ENCODE data around the gene GPC6.

Gene GPC6

GRCh38 chr13:93603043-93603442 is 376.4 kb downstream of the GPC6 start:
- no peaks in the 10 kb centered on the region for H3K27me3 Mint-ChIP-seq
- no peaks in the 10 kb centered on the region for H3K9me3 Mint-ChIP-seq
- no peak overlapping the region for H3K4me3 Mint-ChIP-seq
- no peak overlapping the region for H3K27ac Mint-ChIP-seq
- no peaks in the 10 kb centered on the region for H3K4me1 Mint-ChIP-seq
- H3K36me3 Mint-ChIP-seq = no peaks in the 10 kb centered on the region
- ATAC-seq = no peak

DNA sequence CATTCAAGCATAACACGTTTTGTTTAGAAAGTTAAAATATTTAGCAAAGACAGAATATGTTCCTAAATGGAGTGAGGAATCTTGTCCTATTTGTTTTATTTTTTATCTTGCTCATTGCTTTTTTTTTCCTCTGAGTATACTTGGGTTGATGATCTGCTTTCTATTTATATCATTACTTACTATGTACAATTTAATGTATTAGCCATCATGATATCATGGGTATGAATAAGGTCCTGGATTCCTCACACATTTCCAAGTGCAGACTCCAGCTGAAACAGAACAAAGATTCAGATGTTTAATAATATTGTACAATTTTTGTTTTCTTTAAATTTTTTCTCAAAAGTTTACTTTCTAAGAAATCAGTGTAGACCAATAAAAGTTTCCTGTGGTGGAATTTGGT is 388.2 kb downstream of the GPC6 start:
- no peaks in the 10 kb centered on the region for H3K4me1 Mint-ChIP-seq
- H3K27me3 Mint-ChIP-seq = no peaks in the 10 kb centered on the region
- no peak for ATAC-seq
- H3K4me3 Mint-ChIP-seq = no peak overlapping the region
- H3K36me3 Mint-ChIP-seq = no peaks in the 10 kb centered on the region
- H3K27ac Mint-ChIP-seq = no peak overlapping the region
- no peaks in the 10 kb centered on the region for H3K9me3 Mint-ChIP-seq

DNA sequence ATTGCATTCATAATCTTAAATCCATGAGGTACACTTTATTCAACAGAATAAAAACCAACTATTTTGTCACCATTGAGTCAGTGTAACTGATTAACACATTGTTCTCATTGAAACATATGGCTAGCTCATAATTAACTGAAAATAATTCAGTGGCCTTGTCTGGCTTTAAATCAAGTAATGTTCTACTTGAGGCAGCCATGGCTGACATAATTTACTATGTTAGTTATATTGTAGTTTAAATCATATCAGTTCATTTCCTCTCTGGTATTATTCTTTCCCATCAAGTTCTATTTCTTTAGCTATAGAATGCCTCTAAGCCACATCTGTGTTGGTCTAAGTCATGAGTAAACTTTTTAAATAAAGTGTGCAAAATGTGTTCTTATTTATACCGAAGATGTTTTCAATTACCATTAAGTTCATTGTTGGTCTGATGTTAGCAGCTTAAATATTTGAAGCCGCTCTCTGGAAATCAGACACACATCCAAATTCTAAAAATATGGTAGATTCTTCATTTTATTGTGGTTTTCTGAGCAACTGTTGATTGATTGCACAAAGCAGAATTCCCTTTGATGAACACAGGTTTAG is 393.7 kb downstream of the GPC6 start:
- H3K27ac Mint-ChIP-seq = no peak overlapping the region
- ATAC-seq = no peak
- H3K9me3 Mint-ChIP-seq = peaks cover 3% of the 10 kb centered on the region
- no peaks in the 10 kb centered on the region for H3K36me3 Mint-ChIP-seq
- H3K4me3 Mint-ChIP-seq = no peak overlapping the region
- no peaks in the 10 kb centered on the region for H3K27me3 Mint-ChIP-seq
- no peaks in the 10 kb centered on the region for H3K4me1 Mint-ChIP-seq

DNA sequence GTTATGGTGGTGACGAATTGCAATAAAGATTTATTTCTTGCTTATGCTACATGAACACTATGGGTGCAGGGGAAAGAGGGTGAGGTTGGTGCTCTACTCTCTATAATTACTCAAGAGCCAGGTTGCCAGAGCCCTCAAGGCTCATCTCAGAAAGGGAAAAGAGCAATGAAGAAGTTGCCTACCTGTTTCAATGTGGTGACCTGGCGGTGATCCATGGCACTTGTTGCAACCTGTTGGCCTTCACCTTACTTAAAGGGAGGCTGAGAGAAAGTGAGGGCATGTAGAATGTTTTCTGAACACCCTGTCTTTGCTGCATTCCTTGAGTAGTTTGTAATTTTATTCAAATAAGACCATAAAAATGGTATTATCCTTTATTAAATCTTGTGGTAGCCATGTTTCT is 394.4 kb downstream of the GPC6 start:
- no peaks in the 10 kb centered on the region for H3K27me3 Mint-ChIP-seq
- ATAC-seq = no peak
- H3K4me1 Mint-ChIP-seq = no peaks in the 10 kb centered on the region
- H3K36me3 Mint-ChIP-seq = no peaks in the 10 kb centered on the region
- peaks cover 3% of the 10 kb centered on the region for H3K9me3 Mint-ChIP-seq
- no peak overlapping the region for H3K4me3 Mint-ChIP-seq
- H3K27ac Mint-ChIP-seq = no peak overlapping the region

DNA sequence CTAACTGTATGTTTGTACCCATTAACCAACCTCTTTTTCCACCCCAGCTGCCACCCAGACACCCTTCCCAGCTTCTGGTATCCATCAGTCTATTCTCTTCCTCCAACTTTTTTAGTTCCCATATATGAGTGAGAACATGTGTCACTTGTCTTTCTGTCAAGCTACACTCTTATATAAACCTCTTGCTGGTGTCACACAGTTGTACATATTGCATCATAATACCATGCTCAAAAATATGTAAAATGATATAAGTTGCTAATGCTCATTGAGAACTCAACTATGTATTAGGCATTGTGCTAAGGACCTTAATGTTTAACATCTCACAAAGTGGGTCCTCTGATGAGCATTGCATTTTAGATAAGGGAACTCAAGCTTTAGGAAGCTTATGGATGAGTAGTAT is 395.4 kb downstream of the GPC6 start:
- Mint-ChIP-seq H3K36me3 (no peaks in the 10 kb centered on the region), H3K27me3 (no peaks in the 10 kb centered on the region), H3K9me3 (peaks cover 3% of the 10 kb centered on the region), H3K27ac (no peak overlapping the region), H3K4me3 (no peak overlapping the region), H3K4me1 (no peaks in the 10 kb centered on the region)
- ATAC-seq = no peak

- Mint-ChIP-seq H3K27me3 (no peaks in the 10 kb centered on the region), H3K27ac (no peak overlapping the region), H3K4me1 (no peaks in the 10 kb centered on the region), H3K36me3 (no peaks in the 10 kb centered on the region), H3K4me3 (no peak overlapping the region), H3K9me3 (peaks cover 3% of the 10 kb centered on the region)
- no peak for ATAC-seq
These were observed 397.7 kb downstream of the GPC6 start for GRCh38 chr13:93624311-93624777.

- Mint-ChIP-seq H3K27ac (no peak overlapping the region), H3K4me1 (no peaks in the 10 kb centered on the region), H3K27me3 (no peaks in the 10 kb centered on the region), H3K9me3 (peaks cover 3% of the 10 kb centered on the region), H3K4me3 (no peak overlapping the region), H3K36me3 (no peaks in the 10 kb centered on the region)
- ATAC-seq = no peak
These were observed 398.9 kb downstream of the GPC6 start for GRCh38 chr13:93625536-93625935.

GRCh38 chr13:93628136-93628797 is 401.7 kb downstream of the GPC6 start:
- no peaks in the 10 kb centered on the region for H3K27me3 Mint-ChIP-seq
- H3K9me3 Mint-ChIP-seq = no peaks in the 10 kb centered on the region
- no peak overlapping the region for H3K4me3 Mint-ChIP-seq
- ATAC-seq = no peak
- H3K27ac Mint-ChIP-seq = no peak overlapping the region
- no peaks in the 10 kb centered on the region for H3K36me3 Mint-ChIP-seq
- H3K4me1 Mint-ChIP-seq = no peaks in the 10 kb centered on the region

DNA sequence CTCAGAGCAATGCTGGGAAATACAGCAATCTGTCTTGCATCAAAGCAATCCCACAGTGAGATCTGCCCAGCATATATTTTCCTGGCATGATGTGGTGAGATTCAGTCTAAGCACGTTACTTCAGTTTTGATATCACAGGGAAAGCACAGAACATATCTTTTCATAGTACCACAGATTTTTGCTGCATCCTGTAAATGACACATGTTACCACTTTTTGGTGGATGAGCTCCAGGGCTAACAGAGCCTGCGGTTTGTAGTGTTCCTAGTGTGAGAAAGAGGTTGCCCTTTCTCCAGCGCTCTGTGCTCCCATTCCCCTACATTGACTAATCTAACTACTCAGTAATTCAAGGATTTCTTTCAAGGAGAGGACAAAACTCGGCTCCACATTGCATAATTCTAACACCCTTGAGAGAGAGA is 409.0 kb downstream of the GPC6 start:
- Mint-ChIP-seq H3K4me1 (no peaks in the 10 kb centered on the region), H3K27ac (no peak overlapping the region), H3K9me3 (no peaks in the 10 kb centered on the region), H3K36me3 (no peaks in the 10 kb centered on the region), H3K4me3 (no peak overlapping the region), H3K27me3 (no peaks in the 10 kb centered on the region)
- no peak for ATAC-seq

DNA sequence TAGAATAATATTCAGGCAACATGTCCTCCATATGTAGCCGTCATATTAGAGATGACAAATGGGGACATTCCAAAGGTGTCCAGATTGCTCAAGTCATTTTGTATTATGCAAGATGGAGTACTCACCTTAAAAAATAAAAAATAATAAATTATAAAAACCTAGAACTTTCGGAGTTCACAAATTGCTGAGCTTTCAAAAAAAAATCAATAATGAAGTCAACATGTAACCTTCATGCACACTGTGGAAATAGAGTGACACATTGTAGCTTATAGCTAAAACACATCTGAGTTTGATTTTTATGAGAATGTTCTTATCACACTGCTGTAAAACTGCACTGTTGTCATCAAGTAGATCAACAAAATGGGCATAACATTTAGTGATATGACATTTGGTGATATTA is 411.2 kb downstream of the GPC6 start:
- Mint-ChIP-seq H3K4me3 (no peak overlapping the region), H3K4me1 (no peaks in the 10 kb centered on the region), H3K36me3 (no peaks in the 10 kb centered on the region), H3K27ac (no peak overlapping the region), H3K9me3 (no peaks in the 10 kb centered on the region), H3K27me3 (no peaks in the 10 kb centered on the region)
- ATAC-seq = no peak

- no peak overlapping the region for H3K4me3 Mint-ChIP-seq
- H3K9me3 Mint-ChIP-seq = no peaks in the 10 kb centered on the region
- no peak overlapping the region for H3K27ac Mint-ChIP-seq
- no peaks in the 10 kb centered on the region for H3K36me3 Mint-ChIP-seq
- no peaks in the 10 kb centered on the region for H3K27me3 Mint-ChIP-seq
- H3K4me1 Mint-ChIP-seq = no peaks in the 10 kb centered on the region
- ATAC-seq = no peak
These were observed 413.8 kb downstream of the GPC6 start for GRCh38 chr13:93640452-93640851.

GRCh38 chr13:93646245-93646644 is 419.6 kb downstream of the GPC6 start:
- H3K4me3 Mint-ChIP-seq = no peak overlapping the region
- no peak for ATAC-seq
- H3K27me3 Mint-ChIP-seq = no peaks in the 10 kb centered on the region
- H3K36me3 Mint-ChIP-seq = no peaks in the 10 kb centered on the region
- H3K27ac Mint-ChIP-seq = no peak overlapping the region
- H3K4me1 Mint-ChIP-seq = no peaks in the 10 kb centered on the region
- H3K9me3 Mint-ChIP-seq = no peaks in the 10 kb centered on the region

DNA sequence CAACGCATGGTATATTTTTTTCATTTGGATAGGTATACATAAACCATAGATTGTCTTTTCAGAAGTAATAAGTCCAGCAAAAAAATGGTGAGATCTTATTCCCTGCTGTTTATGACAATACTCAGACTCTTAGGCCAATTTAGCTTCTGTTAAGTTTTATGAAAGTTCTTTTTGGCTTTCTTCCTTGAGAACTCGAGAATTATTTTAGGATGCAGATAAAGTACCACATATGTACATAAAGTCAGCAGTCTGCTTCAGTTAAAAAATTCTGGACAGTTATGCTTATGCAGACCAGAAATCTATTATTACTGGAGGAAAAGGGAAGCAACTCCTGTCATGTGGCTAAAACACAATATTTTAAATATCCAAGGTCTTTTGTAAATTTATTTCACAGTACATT is 422.9 kb downstream of the GPC6 start:
- H3K27ac Mint-ChIP-seq = no peak overlapping the region
- H3K36me3 Mint-ChIP-seq = no peaks in the 10 kb centered on the region
- no peaks in the 10 kb centered on the region for H3K27me3 Mint-ChIP-seq
- no peaks in the 10 kb centered on the region for H3K4me1 Mint-ChIP-seq
- H3K4me3 Mint-ChIP-seq = no peak overlapping the region
- H3K9me3 Mint-ChIP-seq = no peaks in the 10 kb centered on the region
- ATAC-seq = no peak

GRCh38 chr13:93653776-93654175 is 427.2 kb downstream of the GPC6 start:
- no peak for ATAC-seq
- Mint-ChIP-seq H3K4me3 (no peak overlapping the region), H3K27me3 (no peaks in the 10 kb centered on the region), H3K9me3 (no peaks in the 10 kb centered on the region), H3K27ac (no peak overlapping the region), H3K4me1 (no peaks in the 10 kb centered on the region), H3K36me3 (no peaks in the 10 kb centered on the region)

GRCh38 chr13:93655154-93655553 is 428.5 kb downstream of the GPC6 start:
- H3K36me3 Mint-ChIP-seq = no peaks in the 10 kb centered on the region
- H3K4me1 Mint-ChIP-seq = no peaks in the 10 kb centered on the region
- H3K27ac Mint-ChIP-seq = no peak overlapping the region
- no peaks in the 10 kb centered on the region for H3K27me3 Mint-ChIP-seq
- no peaks in the 10 kb centered on the region for H3K9me3 Mint-ChIP-seq
- H3K4me3 Mint-ChIP-seq = no peak overlapping the region
- ATAC-seq = no peak

GRCh38 chr13:93660391-93661063 is 433.9 kb downstream of the GPC6 start:
- no peaks in the 10 kb centered on the region for H3K4me1 Mint-ChIP-seq
- H3K9me3 Mint-ChIP-seq = no peaks in the 10 kb centered on the region
- ATAC-seq = no peak
- H3K27me3 Mint-ChIP-seq = no peaks in the 10 kb centered on the region
- no peak overlapping the region for H3K27ac Mint-ChIP-seq
- H3K4me3 Mint-ChIP-seq = no peak overlapping the region
- H3K36me3 Mint-ChIP-seq = no peaks in the 10 kb centered on the region
